SKM-1 (cell line): ENCODE data around the gene P3H2.

Experiments
- DNase-seq: peaks from one replicate; lab custom pipeline; 2025; ENCODE audit not compliant: unreplicated experiment; lab: John Stamatoyannopoulos, UW

P3H2 gene

DNA sequence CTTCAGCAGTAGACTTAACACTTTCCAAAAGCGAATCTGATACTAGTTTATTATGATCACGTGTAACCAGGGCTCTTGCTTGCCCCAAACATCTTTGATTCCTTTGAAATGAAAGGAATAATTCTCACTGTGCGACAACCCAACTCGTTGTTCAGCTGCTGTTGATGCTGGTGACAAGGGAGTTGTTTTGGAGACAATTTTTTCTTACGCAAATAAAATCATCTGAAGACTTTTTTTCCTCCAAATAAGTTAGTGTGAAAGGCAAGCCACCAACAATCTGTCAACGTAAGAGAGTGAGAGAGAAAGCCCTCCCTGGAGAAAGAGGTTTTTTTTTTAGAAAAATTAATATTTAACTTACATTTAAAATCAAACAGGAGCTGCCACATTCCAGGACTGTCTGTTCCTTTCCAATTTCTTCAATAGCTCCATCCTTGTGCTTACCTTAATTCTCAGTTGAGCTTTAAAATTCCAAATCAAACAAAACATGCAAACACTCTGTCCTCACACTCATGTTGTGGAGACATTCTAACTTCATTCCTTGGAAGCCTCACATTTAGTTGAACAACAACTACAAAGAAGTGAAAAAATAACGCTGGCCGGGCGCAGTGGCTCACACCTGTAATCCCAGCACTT is 4.9 kb upstream of the P3H2 start:
- DNase-seq = no peak

DNA sequence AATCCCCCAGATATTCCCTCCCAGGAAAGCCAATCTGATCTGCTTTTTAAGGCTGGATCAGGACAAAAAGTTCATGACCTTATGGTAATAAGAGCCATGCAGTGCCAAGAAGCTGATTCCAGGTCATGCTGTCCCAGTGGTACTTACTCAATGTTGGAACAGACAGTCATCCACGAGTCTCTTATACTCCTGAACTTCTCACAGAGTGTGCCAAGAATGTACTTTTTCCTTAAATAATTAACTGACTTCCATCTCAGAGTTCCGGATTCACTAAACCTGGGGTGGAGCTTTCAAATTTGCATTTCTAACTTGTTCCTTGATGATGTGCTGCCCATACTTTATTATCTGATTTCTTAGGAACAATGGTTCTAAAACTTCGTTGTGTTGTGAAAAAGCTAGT is 3.4 kb upstream of the P3H2 start:
- DNase-seq = no peak

DNA sequence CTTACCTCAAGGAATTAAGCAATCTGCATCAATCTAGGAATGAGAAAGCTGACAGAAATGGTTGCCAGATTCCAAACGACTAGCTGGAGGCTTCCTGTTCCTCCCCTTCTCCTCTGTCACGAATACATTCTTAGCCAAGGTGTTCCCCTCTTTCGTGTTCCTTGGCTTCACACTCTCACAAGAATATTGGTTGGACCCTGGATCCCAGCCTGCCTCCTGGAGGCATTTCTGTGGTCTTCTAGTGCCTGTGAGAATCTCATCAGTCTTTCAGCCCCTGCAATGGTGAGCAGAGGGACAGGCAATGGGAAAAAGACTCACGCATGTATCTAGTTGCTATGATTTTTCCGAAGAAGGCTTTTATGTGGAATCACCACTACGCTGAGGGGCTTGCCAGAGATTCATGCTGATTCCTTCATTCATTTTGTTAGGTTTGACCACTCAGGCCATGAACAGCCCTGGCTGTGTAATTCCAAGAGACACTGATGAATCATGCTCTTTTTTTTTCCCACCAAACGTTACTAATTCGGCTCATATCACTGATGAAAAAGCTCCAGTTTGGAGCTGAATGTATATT is 1.6 kb upstream of the P3H2 start:
- no peak for DNase-seq

DNA sequence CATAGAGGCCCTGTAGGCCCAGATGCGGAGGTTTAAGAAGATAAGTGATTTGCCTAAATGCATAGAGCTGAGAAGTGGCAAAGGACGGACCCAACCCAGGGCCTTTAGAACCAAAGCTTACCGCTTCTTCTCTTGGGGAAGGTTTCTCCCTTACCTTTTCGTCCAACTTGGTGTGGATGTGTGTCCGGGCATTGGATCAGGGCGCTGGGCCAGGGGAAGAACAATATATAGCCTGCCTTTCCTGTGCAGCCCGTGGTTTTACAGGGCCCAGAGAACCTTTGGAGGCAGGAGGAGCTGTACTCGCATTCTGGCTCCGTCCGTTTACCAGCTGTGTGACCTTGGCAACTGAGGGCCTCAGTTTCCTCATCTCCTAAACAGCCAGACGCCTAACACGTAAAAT is 686 bp upstream of the P3H2 start:
- DNase-seq = no peak

DNA sequence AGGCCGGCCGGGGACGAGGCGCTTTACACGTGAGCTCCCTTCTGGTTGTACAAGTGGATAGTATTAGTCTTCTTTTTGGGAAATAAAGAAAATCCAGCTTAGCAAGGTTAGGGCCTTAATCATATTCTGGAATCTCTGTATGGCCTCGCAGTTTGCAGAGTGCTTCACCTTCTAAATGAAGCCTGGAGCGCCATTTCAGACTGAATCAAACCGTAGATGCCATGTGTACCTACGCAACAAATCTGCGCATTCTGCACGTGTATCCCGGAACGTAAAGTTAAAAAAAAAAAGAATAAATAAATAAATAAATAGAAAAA is 322 bp upstream of the P3H2 start:
- DNase-seq = no peak

DNA sequence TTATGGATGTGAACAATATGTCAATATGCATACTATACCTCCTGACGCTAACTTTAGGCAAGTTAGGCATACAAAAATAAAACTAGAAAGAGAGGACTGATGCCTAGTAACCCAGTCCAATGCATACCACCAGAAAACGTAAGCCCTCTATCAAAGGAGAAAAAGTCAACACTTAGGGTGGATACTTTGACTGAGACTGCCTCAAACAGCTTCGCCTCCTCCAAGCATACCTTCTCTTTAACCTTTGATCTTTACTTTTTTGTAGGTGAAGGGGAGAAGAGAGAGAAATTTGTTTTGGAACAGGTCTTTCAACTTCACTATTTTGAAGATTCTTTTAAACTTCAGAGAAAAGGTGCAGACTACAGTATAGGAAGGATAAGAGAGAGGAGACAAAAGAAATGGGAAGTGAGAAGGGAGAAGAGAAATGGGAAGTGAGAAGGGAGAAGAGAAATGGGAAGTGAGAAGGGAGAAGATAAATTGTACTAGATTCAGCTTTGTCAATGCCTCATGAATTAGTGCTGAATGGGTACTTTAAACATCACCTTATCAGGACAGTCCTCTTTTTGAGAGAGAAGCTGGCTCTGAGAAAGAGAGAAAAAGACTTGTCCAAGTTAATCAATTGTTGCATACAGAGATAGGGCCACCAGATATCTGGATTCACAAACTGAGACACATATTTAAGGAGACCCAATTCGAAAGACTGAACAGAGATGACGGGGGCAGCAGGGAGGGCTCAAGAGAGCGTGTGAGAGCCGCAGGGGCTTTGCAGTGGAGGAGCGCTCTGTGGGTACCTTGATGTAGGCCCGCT is 1.0 kb downstream of the P3H2 start:
- DNase-seq = no peak

DNA sequence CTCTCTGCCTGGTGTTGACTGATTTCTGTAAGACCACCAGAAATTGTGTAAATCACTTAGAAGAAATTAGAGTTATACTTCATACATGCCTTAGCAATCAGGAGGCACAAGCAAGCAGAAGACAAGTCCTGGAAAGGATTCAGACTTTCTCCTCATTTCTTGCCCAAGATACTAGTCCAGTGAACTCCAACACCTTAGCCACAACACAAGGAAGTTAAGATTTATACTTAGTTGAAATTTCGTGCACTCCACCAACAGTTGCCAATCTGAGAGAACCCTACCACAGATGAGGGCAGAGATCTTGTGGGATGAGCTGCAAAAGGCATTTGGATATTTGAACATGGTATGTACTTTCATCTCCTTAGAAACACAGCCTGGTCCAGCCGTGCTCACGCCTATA is 2.3 kb downstream of the P3H2 start:
- no peak for DNase-seq

DNA sequence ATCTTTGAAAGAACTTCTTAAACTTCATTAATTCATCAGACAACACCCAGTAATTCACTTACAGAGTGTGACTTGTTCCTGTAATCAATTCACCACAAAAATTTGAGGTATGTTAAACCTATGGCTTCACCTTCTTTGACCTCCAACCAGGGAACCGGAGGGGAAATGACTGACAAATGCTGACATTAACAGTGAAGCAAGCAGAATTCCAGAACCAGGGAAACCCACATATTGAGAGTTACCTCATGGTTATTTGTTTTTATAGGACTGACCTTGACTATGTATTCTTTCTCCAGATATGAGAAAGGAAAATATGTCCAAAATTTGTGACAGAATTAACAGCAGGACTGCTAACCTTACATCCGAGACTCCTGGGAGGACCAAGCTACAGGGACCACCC is 2.7 kb downstream of the P3H2 start:
- no peak for DNase-seq

DNA sequence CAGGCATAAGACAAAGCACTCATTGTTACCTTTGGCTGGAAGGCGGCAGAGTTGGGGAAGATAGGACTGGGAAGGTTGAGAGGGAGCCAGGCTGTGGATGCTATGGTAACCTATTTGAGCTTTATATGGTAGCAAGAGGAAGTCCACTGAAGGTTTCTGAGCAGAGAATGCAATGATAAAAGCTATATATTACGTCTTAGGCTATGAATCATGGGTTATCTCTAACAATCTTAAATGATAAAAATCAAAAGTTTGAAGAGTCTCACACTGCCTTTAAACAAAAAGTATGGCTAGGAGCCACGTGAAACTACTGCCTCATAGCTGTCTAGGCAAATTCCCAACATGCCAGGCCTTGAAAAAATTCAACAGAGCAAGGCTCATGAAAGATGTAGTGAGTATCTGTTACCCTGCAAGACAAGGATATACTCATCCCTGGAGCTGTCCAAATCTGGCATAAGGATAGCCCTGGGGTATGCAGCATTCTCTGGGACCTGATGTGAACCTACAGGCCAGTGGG is 4.1 kb downstream of the P3H2 start:
- no peak for DNase-seq

DNA sequence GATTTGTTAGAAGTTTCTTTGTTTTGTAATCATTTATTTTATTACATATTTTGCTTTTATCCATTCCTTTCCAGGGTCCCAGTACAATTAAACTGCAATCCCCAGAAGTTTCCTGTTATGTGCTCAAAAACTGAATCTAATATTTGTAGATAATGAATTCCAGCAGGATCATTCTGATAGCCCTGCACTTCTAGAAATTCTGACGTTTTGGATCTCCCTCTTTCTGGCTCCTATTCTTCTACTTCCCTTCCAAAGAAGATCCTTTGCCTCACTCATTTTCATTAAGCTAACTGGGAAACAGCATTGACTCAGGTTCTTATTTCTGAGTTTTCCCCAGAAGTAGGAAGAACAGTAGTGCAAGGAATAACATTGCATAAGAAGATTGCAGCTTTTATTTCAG is 9.9 kb downstream of the P3H2 start:
- DNase-seq = no peak

DNA sequence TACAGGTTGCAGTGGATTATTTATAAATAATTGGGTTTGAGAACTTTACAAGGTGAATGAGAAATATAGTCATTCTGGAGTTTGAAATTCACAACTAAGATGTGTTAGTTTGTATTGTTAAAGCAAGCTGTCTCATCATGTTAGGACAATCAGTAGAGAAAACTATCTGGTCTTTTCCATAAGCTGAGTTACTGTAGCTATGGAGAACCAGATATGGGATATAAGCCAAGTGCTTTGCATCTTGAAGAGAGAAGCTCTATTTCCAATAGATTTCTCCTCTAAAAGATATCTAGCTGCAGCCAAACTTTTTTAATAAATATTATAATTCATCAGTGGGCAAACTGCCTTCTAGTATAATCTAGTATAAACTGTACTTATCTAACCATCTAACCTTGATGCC is 11.3 kb downstream of the P3H2 start:
- no peak for DNase-seq

DNA sequence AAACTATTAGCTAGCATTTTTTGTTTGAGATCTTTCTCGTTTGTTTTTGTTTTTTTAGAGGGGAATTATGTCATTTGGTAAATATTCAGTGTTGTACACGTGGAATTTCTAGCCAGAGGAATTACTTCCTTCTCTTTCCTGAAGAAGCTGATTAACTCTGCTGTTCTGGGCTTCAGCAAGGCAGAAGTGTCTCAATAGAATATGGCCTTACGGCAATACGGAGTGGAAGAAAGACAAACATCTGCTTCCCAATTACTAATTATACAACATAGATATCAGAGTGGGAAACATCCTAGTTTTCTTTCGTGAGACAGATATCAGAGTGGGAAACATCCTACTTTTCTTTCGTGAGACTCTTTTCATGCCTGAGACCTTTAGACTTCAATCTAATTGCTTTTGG is 11.9 kb downstream of the P3H2 start:
- DNase-seq = no peak

DNA sequence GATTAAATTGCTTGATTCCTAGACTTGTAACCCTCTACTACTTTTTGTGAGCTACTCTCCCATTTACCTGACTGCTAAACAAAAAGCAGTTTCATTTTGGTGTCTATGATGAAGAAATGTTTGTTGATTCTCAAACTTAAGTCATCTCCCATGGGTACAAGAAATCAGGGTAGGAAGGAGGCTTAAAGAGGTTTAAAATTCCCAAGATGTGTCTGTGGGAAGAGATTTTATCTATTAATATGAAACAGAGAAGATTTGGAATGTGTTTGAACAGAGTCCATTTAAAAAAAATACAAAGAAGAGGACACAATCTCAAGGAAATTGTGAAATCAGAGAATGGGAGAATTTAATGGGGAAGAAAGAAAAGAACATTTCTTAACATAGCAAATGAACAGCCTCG is 14.8 kb downstream of the P3H2 start:
- no peak for DNase-seq

DNA sequence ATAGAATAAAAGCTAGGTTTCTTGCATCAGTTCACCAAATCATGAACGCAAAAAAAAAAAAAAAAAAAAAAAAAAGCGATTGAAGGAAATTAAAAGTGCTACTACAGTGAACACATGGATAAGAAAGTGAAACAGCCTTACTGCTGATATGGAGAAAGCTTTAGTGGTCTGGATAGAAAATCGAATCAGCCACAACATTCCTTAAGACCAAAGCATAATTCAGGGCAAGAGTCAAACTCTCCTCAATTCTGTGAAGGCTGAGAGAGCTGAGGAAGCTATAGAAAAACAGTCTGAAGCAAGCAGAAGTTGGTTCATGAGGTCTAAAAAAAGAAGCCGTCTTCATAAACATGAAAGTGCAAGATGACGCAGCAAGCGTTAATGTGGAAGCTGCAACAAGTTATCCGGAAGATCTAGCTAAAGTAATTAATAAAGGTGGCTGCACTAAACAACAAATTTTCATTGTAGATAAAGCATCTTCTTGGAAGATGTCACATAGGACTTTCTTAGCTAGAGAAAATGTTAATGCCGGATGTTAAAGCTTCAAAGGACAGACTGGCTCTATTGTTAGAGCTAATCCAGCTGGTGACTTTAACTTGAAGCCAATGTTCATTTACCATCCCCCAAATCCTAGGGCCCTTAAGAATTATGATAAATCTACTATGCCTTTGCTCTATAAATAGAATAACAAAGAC is 19.2 kb downstream of the P3H2 start:
- no peak for DNase-seq

DNA sequence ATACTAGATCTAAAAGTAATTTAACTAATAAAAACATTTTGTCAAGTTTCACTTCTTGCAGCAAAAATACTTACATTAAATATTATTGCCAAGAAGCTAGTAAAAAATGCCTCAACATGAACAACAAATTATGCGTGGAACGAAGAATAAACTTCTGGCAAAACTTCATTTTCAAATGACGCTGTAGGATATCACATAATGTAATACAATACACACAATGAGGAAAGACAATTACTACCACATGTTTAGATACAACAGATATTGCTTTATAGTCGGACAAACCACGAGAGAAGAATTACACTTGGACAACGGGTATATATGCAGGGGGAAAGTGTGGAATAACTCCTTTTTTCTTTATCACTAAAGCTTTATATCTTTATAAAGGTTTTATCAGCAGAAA is 21.6 kb downstream of the P3H2 start:
- DNase-seq = no peak

DNA sequence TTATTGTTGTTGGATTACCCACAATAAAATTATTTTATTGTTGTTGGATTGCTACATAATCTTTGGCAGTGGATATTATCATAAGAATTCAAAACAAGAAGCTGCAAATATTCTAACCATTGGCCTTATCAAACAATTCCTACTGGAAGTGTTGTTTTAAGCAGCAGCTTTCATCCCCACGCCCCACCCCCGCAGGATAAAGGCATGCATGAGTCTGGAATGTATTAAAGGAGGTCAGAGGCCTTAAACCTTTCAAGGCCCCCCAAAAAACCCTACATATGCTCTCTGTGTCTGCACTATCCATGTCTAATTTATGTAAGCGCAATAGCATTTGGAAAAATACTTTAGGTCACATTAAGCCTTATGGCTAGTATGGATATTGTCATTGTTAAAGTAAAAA is 23.1 kb downstream of the P3H2 start:
- no peak for DNase-seq

DNA sequence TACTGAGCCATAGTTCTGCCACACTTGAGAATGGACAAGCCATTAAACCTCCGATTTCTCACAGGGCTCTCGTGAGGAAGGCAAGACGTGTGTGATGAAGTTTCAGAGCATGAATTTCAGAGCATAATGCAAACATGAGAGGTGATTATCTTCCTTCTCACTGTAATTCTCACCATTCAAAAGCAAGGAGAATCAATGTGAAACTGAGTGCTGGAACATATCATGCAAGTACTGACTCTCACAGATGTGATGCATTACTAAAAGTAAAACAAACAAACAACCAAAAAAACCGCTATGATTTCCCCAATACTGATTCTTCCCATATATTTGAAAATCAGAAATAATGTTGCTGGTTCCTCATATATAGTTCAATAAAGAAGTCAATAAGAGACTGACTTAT is 23.7 kb downstream of the P3H2 start:
- DNase-seq = no peak

DNA sequence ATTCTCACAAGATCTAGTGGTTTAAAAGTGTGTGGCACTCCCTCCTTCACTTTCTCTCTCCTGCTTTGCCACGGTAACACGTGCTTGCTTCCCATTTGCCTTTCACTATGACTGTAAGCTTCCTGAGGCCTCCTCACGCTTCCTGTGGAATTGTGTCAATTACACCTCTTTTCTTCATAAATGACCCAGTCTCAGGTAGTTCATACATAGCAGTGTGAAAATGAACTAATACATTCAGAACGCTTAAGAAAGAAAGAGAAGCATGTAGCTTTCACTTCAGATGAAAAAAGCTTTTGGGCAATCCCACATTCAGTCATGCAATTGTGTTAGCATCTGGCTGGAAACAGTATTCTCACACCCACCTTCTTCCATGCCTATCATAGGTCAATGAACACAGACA is 24.4 kb downstream of the P3H2 start:
- no peak for DNase-seq

DNA sequence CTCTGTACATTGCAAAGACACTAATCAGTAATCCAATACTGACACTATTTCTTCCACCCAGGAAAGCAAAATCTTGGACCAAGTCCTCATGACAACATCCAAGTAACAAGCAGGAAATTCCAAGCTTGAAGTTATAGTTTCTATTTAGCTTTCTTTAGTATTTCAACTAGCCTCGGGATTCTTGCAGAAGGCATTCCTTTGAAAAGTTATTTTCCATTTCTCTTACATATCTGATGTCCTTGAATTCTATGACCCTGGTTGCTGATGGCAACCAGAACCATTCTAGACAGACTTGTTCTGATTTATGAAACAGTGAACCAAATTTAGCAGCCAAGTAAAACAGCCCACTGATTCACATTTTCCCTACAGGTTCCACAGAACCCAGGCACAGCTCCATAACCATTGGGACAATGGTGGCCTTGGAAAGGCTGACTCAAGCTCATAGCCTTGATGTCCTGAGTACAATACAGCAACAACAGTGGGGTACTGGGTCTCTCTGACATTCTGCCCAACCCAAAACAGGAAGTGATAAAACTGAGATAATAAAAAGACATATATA is 26.5 kb downstream of the P3H2 start:
- DNase-seq = no peak

DNA sequence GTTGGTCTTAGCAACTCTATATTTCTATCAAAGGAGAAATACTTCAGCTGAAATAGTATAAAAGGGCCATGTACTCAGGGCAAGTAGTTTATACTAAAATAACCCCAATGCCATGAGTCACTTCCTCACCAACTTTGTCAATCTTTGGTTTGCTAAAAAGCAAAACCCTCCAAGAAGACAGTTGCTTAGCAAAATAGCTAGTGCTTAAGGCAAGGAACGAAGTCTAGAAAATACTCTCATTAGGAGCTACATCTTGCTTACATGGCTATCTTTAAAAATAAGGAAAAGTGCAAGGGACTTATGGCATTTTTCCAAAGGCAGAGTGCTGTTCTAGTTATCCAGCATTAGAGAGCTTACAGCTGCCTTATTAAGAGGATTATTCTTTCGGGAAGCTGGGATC is 28.4 kb downstream of the P3H2 start:
- no peak for DNase-seq

DNA sequence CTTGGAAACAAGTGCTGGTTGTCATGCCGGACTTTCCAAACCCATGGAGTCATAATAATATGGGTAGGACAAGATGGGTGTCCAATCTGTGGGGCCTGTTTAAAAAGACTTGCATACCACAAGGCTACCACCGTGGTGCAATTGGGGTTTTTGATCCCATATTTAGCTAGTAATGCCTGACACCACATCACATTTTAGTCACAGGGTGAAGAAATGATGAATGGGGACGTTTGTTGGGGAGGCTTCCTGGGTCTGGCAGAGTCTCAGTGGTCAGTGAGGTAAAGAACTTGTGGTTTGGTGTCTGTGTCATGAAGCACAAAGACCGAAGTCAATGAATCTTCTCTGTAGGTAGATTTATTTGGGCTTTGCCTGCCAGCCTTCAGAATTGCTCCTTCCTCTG is 31.0 kb downstream of the P3H2 start:
- DNase-seq = no peak

DNA sequence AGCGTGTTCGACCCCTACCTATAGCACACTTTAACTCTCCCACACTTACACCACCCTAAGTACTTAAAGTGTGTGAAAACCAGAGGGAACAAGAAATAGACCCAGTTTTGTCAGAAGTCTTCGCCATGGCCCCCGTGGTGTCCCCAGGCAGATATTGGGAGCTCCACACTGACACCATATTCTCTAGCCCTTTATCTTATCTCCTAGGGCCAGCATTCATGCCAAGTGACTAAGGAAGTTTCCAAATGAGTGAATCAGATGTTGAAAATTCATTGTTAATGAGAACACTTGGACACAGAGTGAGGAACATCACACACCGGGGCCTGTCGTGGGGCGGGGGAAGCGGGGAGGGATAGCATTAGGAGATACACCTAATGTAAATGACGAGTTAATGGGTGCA is 31.8 kb downstream of the P3H2 start:
- DNase-seq = no peak
